ENCODE measurements around the gene ASMTL.
"Not testable (repeated sequence)": the region's sequence is repeated elsewhere in the genome, so short reads cannot be mapped to it uniquely, and the experiment has no call there.

ASMTL gene

DNA sequence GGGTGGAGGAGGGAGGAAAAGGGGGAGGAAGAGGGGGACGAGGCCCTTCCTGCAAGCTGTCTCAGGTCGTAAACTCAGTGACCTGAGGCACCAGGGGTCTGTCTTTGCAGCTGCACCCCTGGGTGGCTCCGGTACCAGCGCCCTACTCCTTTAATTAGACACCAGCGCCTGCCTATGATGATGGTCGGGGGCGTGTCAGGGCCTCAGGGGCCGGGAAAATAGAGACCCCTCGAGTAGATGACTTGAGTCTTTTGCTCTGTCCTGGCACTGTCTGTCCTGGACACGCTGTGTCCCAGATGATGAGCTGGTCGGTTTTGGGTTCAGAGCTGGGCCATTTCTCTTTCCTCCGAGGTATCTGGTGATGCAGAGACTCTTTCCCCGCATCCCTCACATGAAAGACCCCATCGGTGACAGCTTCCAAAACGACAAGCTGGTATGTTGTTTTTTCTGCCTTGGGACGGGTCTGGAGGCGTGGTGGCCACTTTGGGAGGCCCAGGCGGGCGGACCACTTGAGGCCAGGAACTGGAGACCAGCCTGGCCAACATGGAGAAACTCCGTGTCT is 72.0 kb downstream of the ASMTL start:
- Histone ChIP-seq H3K4me2 (no peak overlapping the region), H3K36me3 (peaks cover 27 to 86% (median 70%) of the 10 kb centered on the region in 11 experiments), H3K4me3 (no peak overlapping the region), H3K9ac (no peak overlapping the region), H3K9me3 (replicated peaks in 1 of 11) (no peaks in the 10 kb centered on the region), H3K4me1 (peaks cover 4 to 25% (median 8%) of the 10 kb centered on the region in 10 experiments; a peak in 12 of 20 replicates), H3K27me3 (no peaks in the 10 kb centered on the region), H3K27ac (peak overlapping the region in 4 of 11 experiments; percentile 15 to 26 (median 20); a peak in 3 of 22 replicates), H4K20me1 (peaks cover 41 to 81% (median 72%) of the 10 kb centered on the region in 11 experiments; a peak in 21 of 22 replicates)
- no peak for TF ChIP-seq Cebpa-rat (IDR thresholded peaks at IDR 0.05)

DNA sequence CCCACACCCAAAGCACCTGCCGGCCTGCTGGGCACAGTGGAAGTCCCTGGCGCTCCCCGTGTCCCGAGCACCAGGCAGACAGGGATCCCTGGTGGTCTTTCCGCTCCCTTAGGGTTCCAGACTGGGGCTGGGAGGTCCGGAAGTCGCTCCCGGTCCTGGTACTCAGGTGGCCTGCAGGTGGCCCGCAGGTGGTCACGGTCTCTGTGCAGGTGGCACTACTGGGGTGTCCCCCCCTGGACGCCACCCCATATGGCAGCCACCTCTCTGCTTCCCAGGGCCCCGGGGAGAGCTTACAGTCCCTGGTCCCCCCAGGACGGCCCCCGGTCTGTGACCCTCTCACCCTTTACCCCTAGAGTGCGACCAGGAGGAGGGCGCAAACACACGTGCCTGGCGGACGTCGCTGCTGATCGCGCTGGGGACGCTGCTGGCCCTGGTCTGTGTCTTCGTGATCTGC is 74.4 kb downstream of the ASMTL start:
- no peak for TF ChIP-seq Cebpa-rat (IDR thresholded peaks at IDR 0.05)
- no peak overlapping the region for H3K4me3 ChIP-seq
- H3K27me3 ChIP-seq, result no peaks in the 10 kb centered on the region
- H3K4me2 ChIP-seq, result no peak overlapping the region
- H3K9ac ChIP-seq, result no peak overlapping the region
- H3K9me3 ChIP-seq (replicated peaks in 1 of 11), result no peaks in the 10 kb centered on the region
- peaks cover 14 to 62% (median 46%) of the 10 kb centered on the region in 11 experiments for H3K36me3 ChIP-seq
- no peak overlapping the region for H3K27ac ChIP-seq
- H4K20me1 ChIP-seq, result peaks cover 17 to 57% (median 47%) of the 10 kb centered on the region in 11 experiments; a peak in 21 of 22 replicates
- H3K4me1 ChIP-seq, result peaks cover under 1 to 14% (median 5%) of the 10 kb centered on the region in 10 experiments; a peak in 12 of 20 replicates

DNA sequence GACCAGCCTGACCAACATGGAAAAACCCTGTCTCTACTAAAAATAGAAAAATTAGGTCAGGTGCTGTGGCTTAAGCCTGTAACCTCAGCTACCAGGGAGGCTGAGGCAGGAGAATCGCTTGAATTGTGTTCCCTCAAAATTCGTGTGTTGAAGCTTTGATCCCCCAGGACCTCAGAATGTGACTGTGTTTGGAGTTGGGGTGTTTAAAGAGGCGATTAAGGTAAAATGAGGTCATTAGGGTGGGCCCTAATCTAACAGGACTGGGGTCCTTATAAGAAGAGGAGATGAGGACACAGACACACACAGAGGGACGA is 84.4 kb downstream of the ASMTL start:
- H3K27ac ChIP-seq, result no peak overlapping the region
- H3K4me3 ChIP-seq, result no peak overlapping the region
- H3K36me3 ChIP-seq, result peaks cover 8 to 26% (median 22%) of the 10 kb centered on the region in 11 experiments; a peak in 20 of 22 replicates
- peaks cover 0 to 10% (median 0%) of the 10 kb centered on the region in 11 experiments; a peak in 3 of 22 replicates for H4K20me1 ChIP-seq
- no peaks in the 10 kb centered on the region for H3K9me3 ChIP-seq (replicated peaks in 1 of 11)
- H3K9ac ChIP-seq, result no peak overlapping the region
- no peak for TF ChIP-seq Cebpa-rat (IDR thresholded peaks at IDR 0.05)
- H3K4me1 ChIP-seq, result peaks cover 0 to 5% (median 0%) of the 10 kb centered on the region in 10 experiments; a peak in 2 of 20 replicates
- no peak overlapping the region for H3K4me2 ChIP-seq
- no peaks in the 10 kb centered on the region for H3K27me3 ChIP-seq

DNA sequence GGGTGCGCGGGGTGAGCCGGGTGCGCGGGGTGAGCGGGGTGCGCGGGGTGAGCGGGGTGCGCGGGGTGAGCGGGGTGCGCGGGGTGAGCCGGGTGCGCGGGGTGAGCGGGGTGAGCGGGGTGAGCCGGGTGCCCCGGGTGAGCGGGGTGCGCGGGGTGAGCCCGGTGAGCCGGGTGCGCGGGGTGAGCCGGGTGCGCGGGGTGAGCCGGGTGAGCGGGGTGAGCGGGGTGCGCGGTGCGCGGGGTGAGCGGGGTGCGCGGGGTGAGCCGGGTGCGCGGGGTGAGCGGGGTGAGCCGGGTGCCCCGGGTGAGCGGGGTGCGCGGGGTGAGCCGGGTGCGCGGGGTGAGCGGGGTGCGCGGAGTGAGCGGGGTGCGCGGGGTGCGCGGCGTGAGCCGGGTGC is 86.3 kb downstream of the ASMTL start:
- not testable (repeated sequence) for H3K4me2 ChIP-seq; H3K9me3 ChIP-seq (replicated peaks in 1 of 11); H3K27me3 ChIP-seq; H4K20me1 ChIP-seq; H3K4me3 ChIP-seq; H3K9ac ChIP-seq; H3K4me1 ChIP-seq; H3K27ac ChIP-seq
- peaks cover 17 to 46% (median 41%) of the 10 kb centered on the region in 11 experiments; a peak in 21 of 22 replicates for H3K36me3 ChIP-seq

DNA sequence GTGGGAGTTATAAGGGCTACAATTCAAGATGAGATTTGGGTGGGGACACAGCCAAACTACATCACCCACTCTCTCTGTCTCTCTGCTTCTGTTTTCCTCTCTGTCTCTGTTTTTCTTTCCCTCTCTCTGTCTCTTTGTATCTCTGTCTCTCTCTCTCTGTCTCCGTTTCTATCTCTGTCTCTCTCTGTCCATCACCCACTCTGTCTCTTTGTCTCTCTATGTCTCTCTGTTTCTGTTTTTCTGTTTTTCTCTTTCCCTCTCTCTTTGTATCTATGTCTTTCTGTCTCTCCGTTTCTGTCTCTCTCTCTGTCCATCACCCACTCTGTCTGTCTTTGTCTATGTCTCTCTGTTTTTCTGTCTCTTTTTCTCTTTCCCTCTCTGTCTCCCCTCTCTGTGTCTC is 90.8 kb downstream of the ASMTL start:
- Histone ChIP-seq H3K4me3 (no peak overlapping the region), H4K20me1 (no peaks in the 10 kb centered on the region), H3K27me3 (no peaks in the 10 kb centered on the region), H3K27ac (peak overlapping the region in 2 of 11 experiments; percentile 3 to 10; a peak in 1 of 22 replicates), H3K9me3 (replicated peaks in 1 of 11) (peaks cover 10 to 20% (median 16%) of the 10 kb centered on the region in 11 experiments), H3K9ac (no peak overlapping the region), H3K36me3 (peaks cover 51 to 81% (median 69%) of the 10 kb centered on the region in 11 experiments), H3K4me2 (no peak overlapping the region), H3K4me1 (peaks cover 0 to 7% (median 0%) of the 10 kb centered on the region in 10 experiments; a peak in 2 of 20 replicates)
- TF ChIP-seq Cebpa-rat (IDR thresholded peaks at IDR 0.05), result no peak

DNA sequence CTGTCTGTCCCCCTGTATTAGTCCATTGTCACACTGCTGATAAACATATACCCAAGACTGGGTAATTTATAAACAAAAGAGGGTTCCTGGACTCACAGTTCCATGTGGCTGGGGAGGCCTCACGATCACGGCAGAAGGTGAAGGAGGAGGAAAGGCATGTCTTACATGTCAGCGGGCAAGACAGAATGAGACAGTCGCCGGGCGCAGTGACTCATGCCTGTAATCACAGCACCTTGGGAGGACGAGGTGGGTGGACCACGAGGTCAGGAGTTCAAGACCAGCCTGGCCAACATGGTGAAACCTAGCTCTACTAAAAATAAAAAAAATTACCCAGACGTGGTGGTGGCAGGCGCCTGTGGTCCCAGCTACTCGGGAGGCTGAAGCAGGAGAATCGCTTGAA is 91.4 kb downstream of the ASMTL start:
- Histone ChIP-seq H3K9ac (no peak overlapping the region), H4K20me1 (no peaks in the 10 kb centered on the region), H3K4me2 (no peak overlapping the region), H3K27ac (no peak overlapping the region), H3K4me3 (no peak overlapping the region), H3K9me3 (replicated peaks in 1 of 11) (peaks cover 10 to 20% (median 16%) of the 10 kb centered on the region in 11 experiments), H3K4me1 (peaks cover 0 to 7% (median 0%) of the 10 kb centered on the region in 10 experiments; a peak in 2 of 20 replicates), H3K27me3 (no peaks in the 10 kb centered on the region), H3K36me3 (peaks cover 52 to 87% (median 75%) of the 10 kb centered on the region in 11 experiments)
- TF ChIP-seq Cebpa-rat (IDR thresholded peaks at IDR 0.05), result no peak

DNA sequence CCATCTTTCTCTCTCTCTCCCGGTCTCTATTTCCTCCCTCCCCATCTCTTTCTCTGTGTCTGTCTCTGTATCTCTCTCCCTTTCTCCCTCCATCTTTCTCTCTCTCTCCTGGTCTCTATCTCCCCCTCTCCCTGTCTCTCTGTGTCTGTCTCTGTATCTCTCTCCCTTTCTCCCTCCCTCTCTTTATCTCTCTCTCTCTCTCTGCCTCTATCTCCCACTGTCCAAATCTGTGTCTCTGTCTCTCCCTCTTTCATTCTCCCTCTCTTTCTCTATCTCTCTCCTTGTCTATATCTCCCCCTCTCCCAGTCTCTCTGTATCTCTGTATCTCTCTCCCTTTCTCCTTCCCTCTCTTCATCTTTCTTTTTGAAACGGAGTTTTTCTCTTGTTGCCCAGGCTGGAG is 92.5 kb downstream of the ASMTL start:
- TF ChIP-seq Cebpa-rat (IDR thresholded peaks at IDR 0.05), result no peak
- Histone ChIP-seq H3K27me3 (no peaks in the 10 kb centered on the region), H4K20me1 (peaks cover 0 to 4% (median 0%) of the 10 kb centered on the region in 11 experiments; a peak in 1 of 22 replicates), H3K9me3 (replicated peaks in 1 of 11) (peaks cover 10 to 20% (median 16%) of the 10 kb centered on the region in 11 experiments), H3K36me3 (peaks cover 52 to 95% (median 80%) of the 10 kb centered on the region in 11 experiments), H3K9ac (no peak overlapping the region), H3K4me3 (no peak overlapping the region), H3K4me2 (no peak overlapping the region), H3K27ac (no peak overlapping the region), H3K4me1 (peaks cover 0 to 15% (median 7%) of the 10 kb centered on the region in 10 experiments; a peak in 17 of 20 replicates)

DNA sequence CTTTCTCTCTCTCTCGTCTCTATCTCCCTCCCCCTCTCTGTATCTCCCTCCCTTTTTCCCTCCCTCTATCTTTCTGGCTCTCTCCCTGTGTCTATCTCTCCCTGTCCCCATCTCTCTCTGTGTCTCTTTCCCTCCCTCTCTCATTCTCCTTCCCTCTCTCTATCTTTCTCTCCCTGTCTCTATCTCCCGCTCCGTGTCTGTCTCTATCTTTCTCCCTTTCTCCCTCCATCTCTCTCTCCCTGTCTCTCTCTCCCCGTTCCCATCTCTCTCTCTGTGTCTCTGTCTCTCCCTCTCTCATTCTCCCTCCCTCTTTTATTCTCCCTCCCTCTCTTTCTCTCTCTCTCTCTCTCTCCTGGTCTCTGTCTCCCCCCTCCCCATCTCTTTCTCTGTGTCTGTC is 93.2 kb downstream of the ASMTL start:
- Histone ChIP-seq H3K4me2 (no peak overlapping the region), H3K9me3 (replicated peaks in 1 of 11) (peaks cover 10 to 20% (median 16%) of the 10 kb centered on the region in 11 experiments), H3K4me3 (no peak overlapping the region), H3K27me3 (no peaks in the 10 kb centered on the region), H3K27ac (no peak overlapping the region), H4K20me1 (peaks cover 0 to 4% (median 0%) of the 10 kb centered on the region in 11 experiments; a peak in 1 of 22 replicates), H3K9ac (no peak overlapping the region), H3K4me1 (peaks cover 0 to 15% (median 7%) of the 10 kb centered on the region in 10 experiments; a peak in 17 of 20 replicates), H3K36me3 (peaks cover 48 to 89% (median 74%) of the 10 kb centered on the region in 11 experiments)
- TF ChIP-seq Cebpa-rat (IDR thresholded peaks at IDR 0.05), result no peak

DNA sequence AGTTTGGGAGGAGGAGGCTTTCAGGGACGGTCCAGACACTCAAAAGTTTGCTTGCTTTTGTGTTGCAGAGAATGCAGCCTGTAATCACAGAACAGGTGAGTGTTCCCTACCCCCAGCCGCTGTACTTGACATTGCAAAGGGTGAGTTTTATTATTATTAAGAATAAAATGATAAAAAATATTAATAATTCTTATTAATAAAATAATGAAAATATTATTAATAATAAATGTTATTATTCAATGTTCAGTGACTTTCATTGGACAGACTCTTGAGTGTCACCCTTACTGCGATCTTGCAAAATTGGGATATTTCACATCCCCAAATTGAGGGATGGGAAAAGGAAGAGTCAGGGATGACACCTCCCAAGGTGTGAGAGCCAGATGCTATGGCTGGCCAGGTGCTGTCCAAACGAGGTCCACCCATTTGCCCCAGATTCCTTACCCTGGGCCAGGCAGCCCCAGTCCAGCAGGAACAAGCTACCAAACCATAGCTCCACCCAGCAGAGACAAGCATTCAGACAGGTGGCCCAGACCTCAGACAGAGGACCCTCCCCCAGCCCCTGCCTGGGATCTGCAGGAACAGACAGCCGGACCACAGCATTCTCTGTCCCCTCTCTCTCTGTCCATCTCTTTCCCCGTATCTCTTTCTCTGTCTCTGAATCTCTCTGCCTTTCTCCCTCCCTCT is 93.8 kb downstream of the ASMTL start:
- Histone ChIP-seq H3K4me2 (no peak overlapping the region), H4K20me1 (peaks cover 0 to 4% (median 0%) of the 10 kb centered on the region in 11 experiments; a peak in 1 of 22 replicates), H3K4me1 (peaks cover 0 to 19% (median 11%) of the 10 kb centered on the region in 10 experiments; a peak in 17 of 20 replicates), H3K27me3 (no peaks in the 10 kb centered on the region), H3K9me3 (replicated peaks in 1 of 11) (peaks cover 10 to 20% (median 16%) of the 10 kb centered on the region in 11 experiments), H3K4me3 (no peak overlapping the region), H3K36me3 (peaks cover 44 to 87% (median 73%) of the 10 kb centered on the region in 11 experiments), H3K27ac (no peak overlapping the region), H3K9ac (no peak overlapping the region)
- TF ChIP-seq Cebpa-rat (IDR thresholded peaks at IDR 0.05), result no peak
